Measurements from ENCODE around the gene ADSL. TPM values are rescaled to one million over a fixed set of nuclear protein-coding genes. Genes with fewer than 3 reads are reported as not detected.
"Not testable (repeated sequence)": the region's sequence is repeated elsewhere in the genome, so short reads cannot be mapped to it uniquely, and the experiment has no call there.

The ADSL gene
- 10 to 100 TPM; 37.4 to 47.0 TPM for total RNA-seq
- long read RNA-seq, full-length matches to known transcripts, result 69 of 76 reads
- long read RNA-seq, partial matches to known transcripts, result 0 of 76 reads
- long read RNA-seq, other reads (novel, unspliced or antisense), result 7 of 76 reads

- ATAC-seq (peak; percentile 99), DNase-seq (peak; percentile 93)
- intact Hi-C loops (cut with DNase I), result loop anchor here in 1 of 2 donors (2.0 kb wide), 1 partner anchor 302 kb away; no protein-coding TSS in a partner anchor
These were observed at the start of gene ADSL for GRCh38 chr22:40346185-40347118. ADSL (plus strand) TSS chr22:40346500; CDS start chr22:40346559, 59 bp downstream.

GRCh38 chr22:40300316-40300715 is 46.0 kb upstream of the ADSL start:
- DNase-seq, result no peak
- no peak for ATAC-seq
- intact Hi-C loops (cut with DNase I), result no loop called here

GRCh38 chr22:40300884-40301672 is 45.2 kb upstream of the ADSL start:
- ATAC-seq (no peak), DNase-seq (no peak)
- intact Hi-C loops (cut with DNase I), result no loop called here

GRCh38 chr22:40302149-40302548 is 44.2 kb upstream of the ADSL start:
- ATAC-seq, result no peak

GRCh38 chr22:40305625-40306024 is 40.7 kb upstream of the ADSL start:
- intact Hi-C loops (cut with DNase I), result no loop called here
- DNase-seq (no peak), ATAC-seq (no peak)

More at GRCh38 chr22:40302149-40302548, 44.2 kb upstream of the ADSL start:
- no peak for DNase-seq
- intact Hi-C loops (cut with DNase I), result no loop called here

- intact Hi-C loops (cut with DNase I), result no loop called here
- DNase-seq (no peak), ATAC-seq (no peak)
These were observed 37.2 kb upstream of the ADSL start for GRCh38 chr22:40308999-40309573.

- DNase-seq (no peak), ATAC-seq (no peak)
- intact Hi-C loops (cut with DNase I), result no loop called here
These were observed 36.7 kb upstream of the ADSL start for GRCh38 chr22:40309631-40310030.

GRCh38 chr22:40310081-40310767 is 36.1 kb upstream of the ADSL start:
- ATAC-seq (no peak), DNase-seq (no peak)
- intact Hi-C loops (cut with DNase I), result no loop called here

- no peak for ATAC-seq
- intact Hi-C loops (cut with DNase I), result no loop called here
- DNase-seq, result no peak
These were observed 35.6 kb upstream of the ADSL start for GRCh38 chr22:40310768-40311120.

GRCh38 chr22:40311646-40312045 is 34.7 kb upstream of the ADSL start:
- DNase-seq; ATAC-seq; intact Hi-C loops (cut with DNase I): not testable (repeated sequence)

GRCh38 chr22:40312050-40312449 is 34.2 kb upstream of the ADSL start:
- no peak for ATAC-seq

GRCh38 chr22:40313007-40313406 is 33.3 kb upstream of the ADSL start:
- DNase-seq, result no peak
- intact Hi-C loops (cut with DNase I), result no loop called here
- ATAC-seq, result no peak

More at GRCh38 chr22:40312050-40312449, 34.2 kb upstream of the ADSL start:
- no peak for DNase-seq
- intact Hi-C loops (cut with DNase I), result no loop called here

GRCh38 chr22:40314041-40314440 is 32.3 kb upstream of the ADSL start:
- DNase-seq (no peak), ATAC-seq (no peak)
- intact Hi-C loops (cut with DNase I), result no loop called here

GRCh38 chr22:40320687-40321086 is 25.6 kb upstream of the ADSL start:
- intact Hi-C loops (cut with DNase I), result no loop called here
- DNase-seq, result no peak
- no peak for ATAC-seq

- DNase-seq, result no peak
- no peak for ATAC-seq
- intact Hi-C loops (cut with DNase I), result no loop called here
These were observed 24.3 kb upstream of the ADSL start for GRCh38 chr22:40322021-40322420.

- no peak for DNase-seq
- ATAC-seq, result no peak
- intact Hi-C loops (cut with DNase I), result no loop called here
These were observed 23.4 kb upstream of the ADSL start for GRCh38 chr22:40322818-40323447.

- intact Hi-C loops (cut with DNase I), result no loop called here
- DNase-seq (no peak), ATAC-seq (no peak)
These were observed 22.6 kb upstream of the ADSL start for GRCh38 chr22:40323681-40324171.
